22Rv1 (cell line): Measurements from ENCODE around the gene KISS1.

Experiments used
- ZFX ChIP-seq: fragments of 450-650 bp; IDR thresholded peaks from 2 replicates; pipeline ENCODE4 v1.6.1; 2017; ENCODE audit warnings: antibody characterized with exemption, borderline replicate concordance
- TF ChIP-seq, protein P1 (sequence below): fragments of 450-650 bp; IDR thresholded peaks from 2 replicates; pipeline ENCODE4 v1.5.1; 2017; ENCODE audit warnings: mild to moderate bottlenecking

DNA sequence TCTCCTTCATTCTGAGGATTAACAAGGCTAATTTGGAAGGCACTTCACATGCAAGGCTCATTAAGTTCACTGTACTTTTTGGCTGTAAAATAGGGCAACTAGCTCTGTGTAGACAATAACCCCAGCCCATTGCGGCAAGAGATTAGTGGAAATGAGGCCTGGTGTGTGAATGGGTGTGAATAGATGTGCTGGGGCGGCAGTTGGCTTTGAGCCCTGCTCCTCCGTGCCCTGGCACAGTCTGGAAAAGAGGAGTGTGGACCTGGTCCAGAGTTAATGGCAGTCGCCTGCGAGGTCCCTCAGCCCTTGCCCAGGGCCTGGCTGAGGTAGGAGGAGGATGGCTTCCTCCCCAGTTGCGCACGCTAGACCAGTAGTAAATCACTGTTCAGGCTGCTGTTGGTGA, 4.8 kb downstream of the KISS1 start:
- TF ChIP-seq, protein P1, sequence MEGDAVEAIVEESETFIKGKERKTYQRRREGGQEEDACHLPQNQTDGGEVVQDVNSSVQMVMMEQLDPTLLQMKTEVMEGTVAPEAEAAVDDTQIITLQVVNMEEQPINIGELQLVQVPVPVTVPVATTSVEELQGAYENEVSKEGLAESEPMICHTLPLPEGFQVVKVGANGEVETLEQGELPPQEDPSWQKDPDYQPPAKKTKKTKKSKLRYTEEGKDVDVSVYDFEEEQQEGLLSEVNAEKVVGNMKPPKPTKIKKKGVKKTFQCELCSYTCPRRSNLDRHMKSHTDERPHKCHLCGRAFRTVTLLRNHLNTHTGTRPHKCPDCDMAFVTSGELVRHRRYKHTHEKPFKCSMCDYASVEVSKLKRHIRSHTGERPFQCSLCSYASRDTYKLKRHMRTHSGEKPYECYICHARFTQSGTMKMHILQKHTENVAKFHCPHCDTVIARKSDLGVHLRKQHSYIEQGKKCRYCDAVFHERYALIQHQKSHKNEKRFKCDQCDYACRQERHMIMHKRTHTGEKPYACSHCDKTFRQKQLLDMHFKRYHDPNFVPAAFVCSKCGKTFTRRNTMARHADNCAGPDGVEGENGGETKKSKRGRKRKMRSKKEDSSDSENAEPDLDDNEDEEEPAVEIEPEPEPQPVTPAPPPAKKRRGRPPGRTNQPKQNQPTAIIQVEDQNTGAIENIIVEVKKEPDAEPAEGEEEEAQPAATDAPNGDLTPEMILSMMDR, result no peak
- no peak for TF ChIP-seq ZFX
